HEK293 (cell line): ENCODE results near the gene PSEN1.
A peak's percentile ranks its signal among the peaks of the same experiment; 100 is the strongest.

Experiments used
- CTCF ChIA-PET: fragments of 350-600 bp; formaldehyde crosslinking; extraction: SDS; loops from one replicate; lab custom pipeline; 2021; ENCODE audit warnings: antibody characterized with exemption; lab: Yijun Ruan, JAX
- POLR2A ChIA-PET: fragments of 300-600 bp; formaldehyde crosslinking; extraction: SDS; loops from one replicate; lab custom pipeline; 2020; ENCODE audit warnings: antibody characterized with exemption, inconsistent platforms; lab: Yijun Ruan, JAX
- H3K27ac ChIP-seq: fragments of 200-500 bp; sonication (Bioruptor generic); 2 replicates; pipeline ENCODE4 v1.5.1; 2014; ENCODE audit warnings: low read depth, low read length, control low read depth, inconsistent platforms; ENCODE audit errors: extremely low read depth
- H3K36me3 ChIP-seq, 2 experiments: fragments of 200-500 bp in 1 of 2; sonication (Bioruptor generic) in 1 of 2; 1 replicate in 1 of 2; 2 replicates in 1 of 2; pipeline ENCODE4 v1.5.1; 2014 to 2017; ENCODE audit warnings: inconsistent platforms in 2 of 2, low read length in 2 of 2; ENCODE audit not compliant: control insufficient read depth in 2 of 2, insufficient read depth in 1 of 2
- H3K4me1 ChIP-seq: fragments of 200-500 bp; sonication (Bioruptor generic); 2 replicates; pipeline ENCODE4 v1.5.1; 2014; ENCODE audit warnings: mild to moderate bottlenecking, low read length, inconsistent platforms; ENCODE audit not compliant: control insufficient read depth, insufficient read depth
- H3K4me3 ChIP-seq: 2 replicates; pipeline ENCODE4 v1.5.1; 2011; ENCODE audit warnings: low read depth, mild to moderate bottlenecking, control low read depth, low read length, moderate library complexity
- H3K9me3 ChIP-seq: fragments of 200-500 bp; sonication (Bioruptor generic); 2 replicates; pipeline ENCODE4 v1.5.1; 2014; ENCODE audit warnings: low read depth, low read length, inconsistent platforms; ENCODE audit not compliant: control insufficient read depth, insufficient read depth
- HOXD13 ChIP-seq: sonication (generic); formaldehyde crosslinking; IDR thresholded peaks from 2 replicates; pipeline ENCODE4 v1.8.0; 2022; ENCODE audit warnings: missing genetic modification reagents, borderline replicate concordance
- SETDB1 ChIP-seq: IDR thresholded peaks from one replicate; pipeline ENCODE4 v1.6.1; 2017; ENCODE audit warnings: mild to moderate bottlenecking, low read length, moderate library complexity, mixed read lengths; ENCODE audit not compliant: insufficient read length
- SP3 ChIP-seq: fragments of 450-650 bp; formaldehyde crosslinking; IDR thresholded peaks from 2 replicates; pipeline ENCODE4 v1.5.1; 2016; ENCODE audit warnings: missing biosample characterization, missing genetic modification characterization
- TSHZ1 ChIP-seq: fragments of 450-650 bp; formaldehyde crosslinking; IDR thresholded peaks from 2 replicates; pipeline ENCODE4 v1.5.1; 2016; ENCODE audit warnings: missing biosample characterization, missing genetic modification characterization, borderline replicate concordance
- ZBTB21 ChIP-seq: fragments of 450-650 bp; formaldehyde crosslinking; IDR thresholded peaks from 2 replicates; pipeline ENCODE4 v1.5.1; 2017; ENCODE audit warnings: missing biosample characterization, missing genetic modification characterization
- ZBTB49 ChIP-seq: fragments of 450-650 bp; formaldehyde crosslinking; IDR thresholded peaks from 2 replicates; pipeline ENCODE4 v1.5.1; 2016; ENCODE audit warnings: missing biosample characterization, missing genetic modification characterization, low read depth
- ZBTB7A ChIP-seq: fragments of 450-650 bp; formaldehyde crosslinking; IDR thresholded peaks from 2 replicates; pipeline ENCODE4 v1.5.1; 2016; ENCODE audit warnings: low read depth, missing biosample characterization, missing genetic modification characterization
- ZFP37 ChIP-seq: fragments of 450-650 bp; formaldehyde crosslinking; IDR thresholded peaks from 2 replicates; pipeline ENCODE4 v1.5.1; 2016; ENCODE audit warnings: missing biosample characterization, missing genetic modification characterization
- ZIC2 ChIP-seq: fragments of 450-650 bp; formaldehyde crosslinking; IDR thresholded peaks from 2 replicates; pipeline ENCODE4 v1.5.1; 2016; ENCODE audit warnings: missing biosample characterization, missing genetic modification characterization
- ZNF133 ChIP-seq: fragments of 450-650 bp; formaldehyde crosslinking; IDR thresholded peaks from 2 replicates; pipeline ENCODE4 v1.5.1; 2016; ENCODE audit warnings: missing biosample characterization, missing genetic modification characterization
- ZNF350 ChIP-seq: fragments of 450-650 bp; formaldehyde crosslinking; IDR thresholded peaks from 2 replicates; pipeline ENCODE4 v1.5.0; 2017; ENCODE audit warnings: missing biosample characterization, mild to moderate bottlenecking, missing genetic modification characterization
- ZNF404 ChIP-seq: fragments of 450-650 bp; formaldehyde crosslinking; IDR thresholded peaks from 2 replicates; pipeline ENCODE4 v1.5.1; 2017; ENCODE audit warnings: missing biosample characterization, missing genetic modification characterization
- ZNF473 ChIP-seq: fragments of 450-650 bp; formaldehyde crosslinking; IDR thresholded peaks from 2 replicates; pipeline ENCODE4 v1.5.1; 2017; ENCODE audit warnings: missing biosample characterization, missing genetic modification characterization
- ZNF555 ChIP-seq: fragments of 450-650 bp; formaldehyde crosslinking; conservative IDR thresholded peaks from 2 replicates; pipeline ENCODE4 v1.5.1; 2017; ENCODE audit warnings: missing biosample characterization, mild to moderate bottlenecking, missing genetic modification characterization, inconsistent platforms
- ZNF558 ChIP-seq: fragments of 450-650 bp; formaldehyde crosslinking; IDR thresholded peaks from 2 replicates; pipeline ENCODE4 v1.5.1; 2016; ENCODE audit warnings: missing biosample characterization, missing genetic modification characterization
- ZNF596 ChIP-seq: fragments of 450-650 bp; IDR thresholded peaks from 2 replicates; pipeline ENCODE4 v1.5.0; 2018; ENCODE audit warnings: missing biosample characterization, mild to moderate bottlenecking, missing genetic modification characterization, moderate library complexity
- ZNF776 ChIP-seq: fragments of 450-650 bp; formaldehyde crosslinking; IDR thresholded peaks from 2 replicates; pipeline ENCODE4 v1.5.0; 2017; ENCODE audit warnings: missing biosample characterization, missing genetic modification characterization, borderline replicate concordance
- ZNF777 ChIP-seq: fragments of 450-650 bp; formaldehyde crosslinking; IDR thresholded peaks from 2 replicates; pipeline ENCODE4 v1.5.1; 2017; ENCODE audit warnings: missing biosample characterization, missing genetic modification characterization, borderline replicate concordance
- ZNF785 ChIP-seq: fragments of 450-650 bp; formaldehyde crosslinking; IDR thresholded peaks from 2 replicates; pipeline ENCODE4 v1.5.1; 2016; ENCODE audit warnings: missing biosample characterization, missing genetic modification characterization

The PSEN1 gene

GRCh38 chr14:73207615-73208014, 71.3 kb downstream of the PSEN1 start:
- CTCF ChIA-PET, result interaction anchor here (0.6 to 0.8 kb wide), 2 partner anchors 12 to 283 kb away, joined by 4 to 5 read pairs; partner anchors contain the start of gene RIOX1
- Histone ChIP-seq H3K9me3 (no peaks in the 10 kb centered on the region), H3K36me3 (peaks cover 15 to 60% of the 10 kb centered on the region in 2 experiments)
- TF ChIP-seq ZNF350 (tag by site-specific recombination) (no peak), ZBTB7A (no peak), ZNF404 (tag by site-specific recombination) (no peak), ZIC2 (no peak), SP3 (tag by site-specific recombination) (no peak), ZFP37 (no peak), ZNF473 (tag by site-specific recombination) (no peak), ZNF785 (tag by site-specific recombination) (no peak), ZNF777 (tag by site-specific recombination) (no peak), ZNF133 (tag by site-specific recombination) (no peak)
- TF ChIP-seq, all 188 proteins: peak for 0
- POLR2A ChIA-PET, result no interaction called here
- H3K4me1 ChIP-seq, result no peaks in the 10 kb centered on the region
- H3K4me3 ChIP-seq, result no peak overlapping the region
- no peak overlapping the region for H3K27ac ChIP-seq

DNA sequence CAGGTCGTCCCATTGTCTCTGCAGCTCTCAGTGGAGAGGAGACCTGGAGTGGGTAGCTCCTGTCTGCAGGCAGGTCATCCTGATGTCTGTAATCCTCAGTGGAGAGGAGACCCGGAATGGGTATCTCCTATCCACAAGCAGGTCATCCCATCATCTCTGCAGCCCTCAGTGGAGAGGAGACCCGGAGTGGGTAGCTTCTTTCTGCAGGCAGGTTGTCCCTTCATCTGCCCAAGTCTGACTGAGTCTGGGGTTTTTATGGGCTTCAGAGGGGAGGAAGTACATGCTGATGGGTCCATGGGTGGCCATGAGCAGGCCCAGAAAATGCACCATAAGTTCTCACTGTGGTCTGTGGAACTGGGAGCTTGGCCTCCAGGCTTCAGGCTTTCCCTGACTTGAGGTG, 72.1 kb downstream of the PSEN1 start:
- POLR2A ChIA-PET, result no interaction called here
- peaks cover 21 to 68% of the 10 kb centered on the region in 2 experiments; a peak in 2 of 3 replicates for H3K36me3 ChIP-seq
- CTCF ChIA-PET, result interaction anchor here (0.8 kb wide), 1 partner anchor 13 kb away, joined by 4 read pairs; no protein-coding TSS in a partner anchor

GRCh38 chr14:73208846-73209245, 72.5 kb downstream of the PSEN1 start:
- Histone ChIP-seq H3K4me3 (no peak overlapping the region), H3K9me3 (no peaks in the 10 kb centered on the region), H3K4me1 (no peaks in the 10 kb centered on the region), H3K27ac (no peak overlapping the region), H3K36me3 (peaks cover 23 to 72% of the 10 kb centered on the region in 2 experiments; a peak in 2 of 3 replicates)
- TF ChIP-seq TSHZ1 (no peak), ZNF776 (no peak), ZNF596 (tag by site-specific recombination) (no peak), HOXD13 (CRISPR knock-in tag) (no peak), ZNF555 (tag by site-specific recombination) (no peak), ZBTB49 (tag by site-specific recombination) (no peak), ZBTB21 (no peak)
- ChIA-PET POLR2A (no interaction called here), CTCF (no interaction called here)

More for the DNA sequence above, 72.1 kb downstream of the PSEN1 start:
- H3K4me1 ChIP-seq, result no peaks in the 10 kb centered on the region
- H3K4me3 ChIP-seq, result no peak overlapping the region
- H3K27ac ChIP-seq, result no peak overlapping the region
- H3K9me3 ChIP-seq, result no peaks in the 10 kb centered on the region
- no peak for TF ChIP-seq ZNF558 (tag by site-specific recombination)
- peak; percentile 46 for TF ChIP-seq SETDB1
- TF ChIP-seq, all 188 proteins: peak for 1
